Measurements from ENCODE around the gene CD151. TPM values are rescaled to one million over a fixed set of nuclear protein-coding genes. Genes with fewer than 3 reads are reported as not detected.

Gene CD151
- total and polyA plus RNA-seq, 4 donors = 31.6 to 264 (median 124) TPM

DNA sequence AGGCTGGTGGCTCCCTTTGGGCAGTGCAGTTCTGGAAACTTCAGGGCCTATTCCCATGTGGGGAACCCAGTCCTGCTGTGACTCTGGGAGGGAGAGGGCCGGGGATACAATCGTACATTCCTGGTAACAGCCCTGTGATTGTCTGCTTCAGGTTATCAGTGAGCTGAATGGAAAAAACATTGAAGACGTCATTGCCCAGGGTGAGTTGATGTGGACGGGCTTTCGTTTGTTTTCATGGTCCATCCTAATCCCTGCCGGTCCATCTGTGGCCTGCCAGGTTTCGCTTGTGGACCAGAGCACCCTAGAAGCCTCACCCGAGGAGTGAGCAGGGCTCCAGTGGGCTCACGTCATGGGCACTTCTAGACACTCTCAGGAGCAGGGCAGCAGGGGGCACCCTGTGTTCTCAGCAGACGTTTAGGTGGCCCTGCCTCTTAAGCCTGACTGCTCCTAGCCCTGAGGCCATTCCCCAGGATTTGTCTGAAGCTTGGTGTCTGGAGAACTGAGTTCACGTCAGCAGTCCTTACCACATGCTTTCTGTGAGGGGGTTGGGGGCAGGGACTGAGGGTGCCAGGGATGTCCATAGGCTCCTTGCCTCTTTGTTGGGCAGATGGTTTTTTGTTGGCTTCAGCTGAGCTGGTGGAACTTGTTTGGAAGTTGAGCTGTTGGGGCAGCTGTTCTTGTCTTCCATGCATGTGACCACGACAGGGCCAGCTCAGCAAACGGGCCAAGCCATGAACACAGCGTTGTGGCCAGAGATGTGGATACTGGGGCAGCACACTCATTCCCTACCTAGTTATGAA, 21.1 kb upstream of the CD151 start:
- Histone ChIP-seq H3K9me3 (ENCODE audit: control insufficient read depth in 4 of 4, low read length in 3 of 4) (no peaks in the 10 kb centered on the region), H3K4me3 (ENCODE audit: low read depth in 1 of 3, low read length in 3 of 3) (no peak overlapping the region), H3K4me1 (ENCODE audit: control insufficient read depth in 4 of 4, insufficient read depth in 4 of 4, low read length in 3 of 4) (peaks cover 4 to 27% (median 20%) of the 10 kb centered on the region in 4 donors), H3K9ac (ENCODE audit: low read depth in 1 of 2, low read length in 2 of 2) (no peak overlapping the region), H3K27ac (ENCODE audit: low read depth in 1 of 2, low read length in 2 of 2) (no peak overlapping the region), H3K27me3 (ENCODE audit: control insufficient read depth in 4 of 4, insufficient read depth in 4 of 4, low read length in 3 of 4) (no peaks in the 10 kb centered on the region), H3K36me3 (ENCODE audit: control insufficient read depth in 4 of 4, insufficient read depth in 3 of 4, low read depth in 1 of 4, low read length in 3 of 4) (peaks cover 5 to 23% (median 19%) of the 10 kb centered on the region in 4 donors)
- TF ChIP-seq RXRA (IDR thresholded peaks at IDR 0.05) (no peak), RAD21 (IDR thresholded peaks at IDR 0.05) (peak in 1 of 2 donors; percentile 13), EGR1 (IDR thresholded peaks at IDR 0.05; ENCODE audit: low read depth in 2 of 2) (no peak), FOXA1 (IDR thresholded peaks at IDR 0.05) (no peak)
- TF ChIP-seq, protein P1, sequence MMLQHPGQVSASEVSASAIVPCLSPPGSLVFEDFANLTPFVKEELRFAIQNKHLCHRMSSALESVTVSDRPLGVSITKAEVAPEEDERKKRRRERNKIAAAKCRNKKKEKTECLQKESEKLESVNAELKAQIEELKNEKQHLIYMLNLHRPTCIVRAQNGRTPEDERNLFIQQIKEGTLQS (IDR thresholded peaks at IDR 0.05) = no peak
- 78% methylated on average over 14 of the region's 14 CpGs for WGBS
- no peak for DNase-seq (ENCODE audit: low spot score)

DNA sequence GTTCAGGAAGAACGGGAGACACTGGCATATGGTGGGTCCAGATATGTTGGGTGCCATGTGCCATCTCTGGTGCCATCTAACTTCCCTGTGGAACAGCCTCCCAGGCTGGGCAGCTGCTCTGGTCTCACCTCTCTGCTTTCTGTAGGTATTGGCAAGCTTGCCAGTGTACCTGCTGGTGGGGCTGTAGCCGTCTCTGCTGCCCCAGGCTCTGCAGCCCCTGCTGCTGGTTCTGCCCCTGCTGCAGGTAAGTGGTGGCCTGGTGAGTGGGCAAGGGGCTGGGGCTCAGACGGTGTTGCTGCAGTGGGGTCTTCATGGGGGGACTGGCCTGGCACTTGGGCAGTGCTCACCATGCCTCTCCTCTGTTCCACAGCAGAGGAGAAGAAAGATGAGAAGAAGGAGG, 20.4 kb upstream of the CD151 start:
- H3K27me3 ChIP-seq (ENCODE audit: control insufficient read depth in 4 of 4, insufficient read depth in 4 of 4, low read length in 3 of 4) = no peaks in the 10 kb centered on the region
- peaks cover 4 to 27% (median 20%) of the 10 kb centered on the region in 4 donors for H3K4me1 ChIP-seq (ENCODE audit: control insufficient read depth in 4 of 4, insufficient read depth in 4 of 4, low read length in 3 of 4)
- no peak overlapping the region for H3K9ac ChIP-seq (ENCODE audit: low read depth in 1 of 2, low read length in 2 of 2)
- no peak overlapping the region for H3K27ac ChIP-seq (ENCODE audit: low read depth in 1 of 2, low read length in 2 of 2)
- no peak overlapping the region for H3K4me3 ChIP-seq (ENCODE audit: low read depth in 1 of 3, low read length in 3 of 3)
- no peak for DNase-seq (ENCODE audit: low spot score)
- TF ChIP-seq SP1 (IDR thresholded peaks at IDR 0.05) = no peak
- no peak for TF ChIP-seq HNF4G (IDR thresholded peaks at IDR 0.05)
- TF ChIP-seq, protein P1 (IDR thresholded peaks at IDR 0.05) = no peak
- TF ChIP-seq, protein P2, sequence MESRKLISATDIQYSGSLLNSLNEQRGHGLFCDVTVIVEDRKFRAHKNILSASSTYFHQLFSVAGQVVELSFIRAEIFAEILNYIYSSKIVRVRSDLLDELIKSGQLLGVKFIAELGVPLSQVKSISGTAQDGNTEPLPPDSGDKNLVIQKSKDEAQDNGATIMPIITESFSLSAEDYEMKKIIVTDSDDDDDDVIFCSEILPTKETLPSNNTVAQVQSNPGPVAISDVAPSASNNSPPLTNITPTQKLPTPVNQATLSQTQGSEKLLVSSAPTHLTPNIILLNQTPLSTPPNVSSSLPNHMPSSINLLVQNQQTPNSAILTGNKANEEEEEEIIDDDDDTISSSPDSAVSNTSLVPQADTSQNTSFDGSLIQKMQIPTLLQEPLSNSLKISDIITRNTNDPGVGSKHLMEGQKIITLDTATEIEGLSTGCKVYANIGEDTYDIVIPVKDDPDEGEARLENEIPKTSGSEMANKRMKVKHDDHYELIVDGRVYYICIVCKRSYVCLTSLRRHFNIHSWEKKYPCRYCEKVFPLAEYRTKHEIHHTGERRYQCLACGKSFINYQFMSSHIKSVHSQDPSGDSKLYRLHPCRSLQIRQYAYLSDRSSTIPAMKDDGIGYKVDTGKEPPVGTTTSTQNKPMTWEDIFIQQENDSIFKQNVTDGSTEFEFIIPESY (IDR thresholded peaks at IDR 0.05) = no peak
- TF ChIP-seq GABPA (IDR thresholded peaks at IDR 0.05 in 1 of 2, conservative IDR thresholded peaks at IDR 0.05 in 1 of 2) = no peak
- no peak for TF ChIP-seq RAD21 (IDR thresholded peaks at IDR 0.05)
- TF ChIP-seq TAF1 (conservative IDR thresholded peaks at IDR 0.05) = no peak
- no peak for TF ChIP-seq FOXA2 (IDR thresholded peaks at IDR 0.05)
- no peak for TF ChIP-seq EGR1 (IDR thresholded peaks at IDR 0.05; ENCODE audit: low read depth in 2 of 2)
- TF ChIP-seq, protein P3, sequence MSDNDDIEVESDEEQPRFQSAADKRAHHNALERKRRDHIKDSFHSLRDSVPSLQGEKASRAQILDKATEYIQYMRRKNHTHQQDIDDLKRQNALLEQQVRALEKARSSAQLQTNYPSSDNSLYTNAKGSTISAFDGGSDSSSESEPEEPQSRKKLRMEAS (IDR thresholded peaks at IDR 0.05) = no peak
- H3K9me3 ChIP-seq (ENCODE audit: control insufficient read depth in 4 of 4, low read length in 3 of 4) = no peaks in the 10 kb centered on the region
- peaks cover 5 to 23% (median 19%) of the 10 kb centered on the region in 4 donors for H3K36me3 ChIP-seq (ENCODE audit: control insufficient read depth in 4 of 4, insufficient read depth in 3 of 4, low read depth in 1 of 4, low read length in 3 of 4)
- 90% methylated on average over 3 of the region's 3 CpGs for WGBS

DNA sequence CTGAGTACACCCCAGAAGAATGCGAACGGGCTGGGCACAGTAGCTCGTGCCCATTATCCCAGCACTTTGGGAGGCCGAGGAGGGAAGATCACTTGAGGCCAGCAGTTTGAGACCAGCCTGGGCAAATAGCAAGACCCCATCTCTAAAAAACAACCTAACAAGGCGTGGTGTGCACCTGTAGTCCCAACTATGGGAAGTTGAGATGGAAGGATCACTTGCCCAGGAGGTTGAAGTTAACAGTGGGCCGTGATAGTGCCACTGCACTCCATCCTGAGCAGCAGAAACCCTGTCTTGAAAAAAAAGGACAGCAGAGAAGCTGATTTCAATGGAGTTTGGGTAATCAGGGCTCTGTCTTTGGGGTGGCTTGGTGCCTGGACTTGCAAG, 19.7 kb upstream of the CD151 start:
- H3K9me3 ChIP-seq (ENCODE audit: control insufficient read depth in 4 of 4, low read length in 3 of 4) = no peaks in the 10 kb centered on the region
- H3K27me3 ChIP-seq (ENCODE audit: control insufficient read depth in 4 of 4, insufficient read depth in 4 of 4, low read length in 3 of 4) = no peaks in the 10 kb centered on the region
- no peak for DNase-seq (ENCODE audit: low spot score)
- no peak overlapping the region for H3K27ac ChIP-seq (ENCODE audit: low read depth in 1 of 2, low read length in 2 of 2)
- WGBS = 98% methylated on average over 6 of the region's 6 CpGs
- H3K36me3 ChIP-seq (ENCODE audit: control insufficient read depth in 4 of 4, insufficient read depth in 3 of 4, low read depth in 1 of 4, low read length in 3 of 4) = peaks cover 5 to 23% (median 19%) of the 10 kb centered on the region in 4 donors
- H3K4me1 ChIP-seq (ENCODE audit: control insufficient read depth in 4 of 4, insufficient read depth in 4 of 4, low read length in 3 of 4) = peaks cover 4 to 27% (median 20%) of the 10 kb centered on the region in 4 donors
- no peak overlapping the region for H3K9ac ChIP-seq (ENCODE audit: low read depth in 1 of 2, low read length in 2 of 2)
- no peak overlapping the region for H3K4me3 ChIP-seq (ENCODE audit: low read depth in 1 of 3, low read length in 3 of 3)
- TF ChIP-seq, protein P2 (IDR thresholded peaks at IDR 0.05) = no peak
- TF ChIP-seq JUND (IDR thresholded peaks at IDR 0.05) = no peak
- TF ChIP-seq YY1 (IDR thresholded peaks at IDR 0.05) = no peak
- TF ChIP-seq FOXA1 (IDR thresholded peaks at IDR 0.05) = no peak
- no peak for TF ChIP-seq RXRA (IDR thresholded peaks at IDR 0.05)
- TF ChIP-seq, protein P4, sequence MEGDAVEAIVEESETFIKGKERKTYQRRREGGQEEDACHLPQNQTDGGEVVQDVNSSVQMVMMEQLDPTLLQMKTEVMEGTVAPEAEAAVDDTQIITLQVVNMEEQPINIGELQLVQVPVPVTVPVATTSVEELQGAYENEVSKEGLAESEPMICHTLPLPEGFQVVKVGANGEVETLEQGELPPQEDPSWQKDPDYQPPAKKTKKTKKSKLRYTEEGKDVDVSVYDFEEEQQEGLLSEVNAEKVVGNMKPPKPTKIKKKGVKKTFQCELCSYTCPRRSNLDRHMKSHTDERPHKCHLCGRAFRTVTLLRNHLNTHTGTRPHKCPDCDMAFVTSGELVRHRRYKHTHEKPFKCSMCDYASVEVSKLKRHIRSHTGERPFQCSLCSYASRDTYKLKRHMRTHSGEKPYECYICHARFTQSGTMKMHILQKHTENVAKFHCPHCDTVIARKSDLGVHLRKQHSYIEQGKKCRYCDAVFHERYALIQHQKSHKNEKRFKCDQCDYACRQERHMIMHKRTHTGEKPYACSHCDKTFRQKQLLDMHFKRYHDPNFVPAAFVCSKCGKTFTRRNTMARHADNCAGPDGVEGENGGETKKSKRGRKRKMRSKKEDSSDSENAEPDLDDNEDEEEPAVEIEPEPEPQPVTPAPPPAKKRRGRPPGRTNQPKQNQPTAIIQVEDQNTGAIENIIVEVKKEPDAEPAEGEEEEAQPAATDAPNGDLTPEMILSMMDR (IDR thresholded peaks at IDR 0.05; ENCODE audit: low read depth, low read length, missing input control) = no peak

All from liver (tissue), 9 donors.